Psoas muscle (tissue), 8 donors: Measurements from ENCODE around the gene NCSTN. TPM values are rescaled to one million over a fixed set of nuclear protein-coding genes. Genes with fewer than 3 reads are reported as not detected.

ENCODE experiments used
- ATAC-seq, 4 donors: fragments of 200-7000 bp; cut with Tn5 transposase; one replicate each; pipeline ENCODE4 v1.9.1; 2020; ENCODE audit warnings: moderate library complexity in 3 of 4, mild to moderate bottlenecking in 2 of 4
- DNase-seq, 2 donors: peaks; one replicate each; pipeline ENCODE4 v3.0.0-alpha.2; 2020
- H3K27ac ChIP-seq: fragments of 200-600 bp; one replicate; pipeline ENCODE4 v1.8.0; 2022
- H3K27me3 ChIP-seq, 3 donors: fragments of 200-600 bp in 1 of 3; one replicate each; pipeline versions ENCODE4 v1.6.1 to v1.8.0; 2013 to 2022; ENCODE audit warnings: low read length in 2 of 3, mild to moderate bottlenecking in 2 of 3, moderate library complexity in 1 of 3; ENCODE audit not compliant: insufficient read depth in 3 of 3
- H3K36me3 ChIP-seq, 2 donors: fragments of 200-600 bp in 1 of 2; one replicate each; pipeline versions ENCODE4 v1.6.1 to v1.8.0; 2013 to 2022; ENCODE audit warnings: low read depth in 1 of 2, mild to moderate bottlenecking in 1 of 2, moderate library complexity in 1 of 2; ENCODE audit not compliant: insufficient read depth in 1 of 2
- H3K4me1 ChIP-seq: fragments of 200-600 bp; one replicate; pipeline ENCODE4 v1.8.0; 2022
- H3K4me3 ChIP-seq: fragments of 200-600 bp; one replicate; pipeline ENCODE4 v1.8.0; 2022; ENCODE audit warnings: mild to moderate bottlenecking
- H3K9me3 ChIP-seq: fragments of 200-600 bp; one replicate; pipeline ENCODE4 v1.8.0; 2022
- CTCF ChIP-seq: fragments of 200-600 bp; IDR thresholded peaks from one replicate; pipeline ENCODE4 v1.8.0; 2022; ENCODE audit warnings: antibody characterized with exemption
- WGBS, 3 donors: extraction: QIAGEN DNeasy Blood & Tissue Kit; methylation state at CpG; one replicate each; pipeline versions ENCODE4 v1.1.6 to v1.1.7; 2013; 5-methylcytosine and 5-hydroxymethylcytosine counted together
- intact Hi-C, 2 donors: fragments of 100-400 bp; cut with DNase I; formaldehyde crosslinking; loops; one replicate each; pipeline versions ENCODE4 v1.11.0 to v1.14.2; 2022
- polyA plus RNA-seq, 3 donors: library from polyadenylated mRNA; stranded (reverse); fragments of 200-250 nt; gene quantifications; one replicate each; pipeline ENCODE4 v1.2.3, GENCODE V29; 2013
- total RNA-seq, 4 donors: library from RNA; stranded (reverse); fragmentation: NEBNext Ultra II Directional in 2 of 4; extraction: Animal tissue kit (Norgen Biotek cat#: 25700) in 2 of 4; gene quantifications; one replicate each; pipeline versions ENCODE4 v1.2.1 to v1.2.4, GENCODE V29; 2021 to 2023
- donor health status: healthy with polysubstance abuse.
- donor health status: DM: no; HTN: no; CAD: no; lungs with moderate emphysema.
- donor health status: Bipolar disorder and iron deficiency.
- donor health status: healthy.
- donor health status: DM: yes; HTN: yes; CAD: no.
- donor health status: DM: no; HTN: no; CAD: no.
- donor health status: DM: no; HTN: no; CAD: no.
- donor health status: DM: yes; HTN: yes; CAD: no.

The NCSTN gene
- total and polyA plus RNA-seq, 7 donors, result 23.5 to 49.8 (median 33.6) TPM

- WGBS, 3 donors, result 82 to 88% (median 82%) methylated on average over 4 of the region's 4 CpGs
- intact Hi-C loops, result loop anchor here in 1 of 2 donors (5.0 kb wide), 1 partner anchor 46 kb away; no protein-coding TSS in a partner anchor
- Histone ChIP-seq H3K4me1 (peaks cover 26% of the 10 kb centered on the region), H3K36me3 (peaks cover 4 to 67% of the 10 kb centered on the region in 2 donors), H3K4me3 (no peak overlapping the region), H3K27me3 (no peaks in the 10 kb centered on the region), H3K27ac (no peak overlapping the region), H3K9me3 (no peaks in the 10 kb centered on the region)
- no peak for TF ChIP-seq CTCF
- no peak for ATAC-seq
- DNase-seq, result no peak
These were observed 4.6 kb upstream of the NCSTN start for GRCh38 chr1:160338580-160338979.

GRCh38 chr1:160340146-160340545, 3.0 kb upstream of the NCSTN start:
- no peak for ATAC-seq

GRCh38 chr1:160340866-160341265, 2.3 kb upstream of the NCSTN start:
- Histone ChIP-seq H3K36me3 (peaks cover 11 to 57% of the 10 kb centered on the region in 2 donors), H3K4me1 (peaks cover 37% of the 10 kb centered on the region)
- WGBS, 3 donors, result 44 to 69% (median 62%) methylated on average over 2 of the region's 2 CpGs

More at GRCh38 chr1:160340146-160340545, 3.0 kb upstream of the NCSTN start:
- WGBS, 3 donors, result 32 to 43% (median 34%) methylated on average over 3 of the region's 3 CpGs
- Histone ChIP-seq H3K36me3 (peaks cover 7 to 59% of the 10 kb centered on the region in 2 donors), H3K4me1 (peaks cover 37% of the 10 kb centered on the region), H3K4me3 (no peak overlapping the region), H3K27ac (no peak overlapping the region), H3K27me3 (no peaks in the 10 kb centered on the region), H3K9me3 (no peaks in the 10 kb centered on the region)
- intact Hi-C loops, result no loop called here
- no peak for TF ChIP-seq CTCF
- DNase-seq, result no peak

GRCh38 chr1:160342526-160342925, 657 bp upstream of the NCSTN start:
- Histone ChIP-seq H3K27me3 (no peaks in the 10 kb centered on the region), H3K36me3 (peaks cover 7 to 56% of the 10 kb centered on the region in 2 donors), H3K4me1 (peaks cover 46% of the 10 kb centered on the region), H3K27ac (peak overlapping the region; percentile 96), H3K4me3 (peak overlapping the region; percentile 84), H3K9me3 (no peaks in the 10 kb centered on the region)
- no peak for TF ChIP-seq CTCF
- ATAC-seq, result peak in 3 of 4 donors; percentile 2 to 23 (median 14)
- 0 to 1% (median 0%) methylated on average over 7 of the region's 7 CpGs for WGBS, 3 donors
- no peak for DNase-seq
- intact Hi-C loops, result no loop called here

More at GRCh38 chr1:160340866-160341265, 2.3 kb upstream of the NCSTN start:
- Histone ChIP-seq H3K27ac (no peak overlapping the region), H3K9me3 (no peaks in the 10 kb centered on the region), H3K27me3 (no peaks in the 10 kb centered on the region), H3K4me3 (no peak overlapping the region)
- DNase-seq (no peak), ATAC-seq (no peak)
- intact Hi-C loops, result no loop called here
- no peak for TF ChIP-seq CTCF

GRCh38 chr1:160344241-160344640, 1.1 kb downstream of the NCSTN start:
- H3K9me3 ChIP-seq, result no peaks in the 10 kb centered on the region
- intact Hi-C loops, result no loop called here
- H3K27ac ChIP-seq, result peak overlapping the region; percentile 96
- H3K4me1 ChIP-seq, result peaks cover 48% of the 10 kb centered on the region
- peak overlapping the region; percentile 84 for H3K4me3 ChIP-seq
- peaks cover 10 to 56% of the 10 kb centered on the region in 2 donors for H3K36me3 ChIP-seq
- no peaks in the 10 kb centered on the region for H3K27me3 ChIP-seq
- DNase-seq (no peak), ATAC-seq (no peak)
- 74 to 78% (median 74%) methylated on average over 3 of the region's 3 CpGs for WGBS, 3 donors
- no peak for TF ChIP-seq CTCF
